ENCODE measurements around the gene MLF2. TPM values are rescaled to one million over a fixed set of nuclear protein-coding genes. Genes with fewer than 3 reads are reported as not detected.

Gene MLF2
- total and polyA plus RNA-seq, 9 of the 15 experiments (the other 6 are each of a cell fraction or from before 2014, with no cell fraction given): 11.4 to 190 (median 139) TPM

DNA sequence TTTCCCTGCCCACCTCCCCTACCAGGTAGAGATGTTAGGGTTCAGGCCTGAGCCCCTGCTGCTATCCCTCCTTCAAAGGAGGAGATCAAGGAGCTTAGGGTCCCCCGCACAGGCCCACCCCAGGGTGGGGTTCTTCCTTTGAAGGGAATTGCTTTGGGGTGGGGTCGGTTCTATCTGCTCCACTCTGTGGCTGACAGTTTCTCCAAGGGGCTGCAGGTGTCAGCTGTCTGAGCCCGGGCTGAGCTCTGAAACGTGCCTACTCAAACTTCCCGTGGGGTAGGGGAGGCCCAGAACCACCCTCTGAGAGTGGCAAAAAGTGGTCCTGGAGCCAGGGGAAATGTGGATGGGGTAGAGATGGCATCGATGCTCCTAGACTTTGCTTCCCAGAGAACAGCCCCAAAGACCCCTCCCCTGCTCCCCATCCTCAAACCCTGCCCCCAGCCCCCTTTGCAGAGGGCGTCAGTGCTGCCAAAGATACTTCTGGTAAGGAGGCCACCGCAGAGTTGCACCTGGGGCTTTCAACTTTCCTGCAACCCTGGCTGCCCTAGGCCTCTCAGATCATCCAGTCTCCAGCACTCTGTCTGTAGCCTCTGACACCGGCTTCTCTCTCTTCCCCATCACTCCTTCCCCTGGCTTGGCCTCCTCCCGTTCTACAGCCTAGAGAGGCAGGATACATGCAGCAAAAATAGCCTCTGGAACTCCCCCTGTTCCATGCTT is 30.1 kb upstream of the MLF2 start:
- CTCF ChIA-PET (ENCODE audit: low intra/inter-chr PET ratio): no interaction called here
- DNase-seq (ENCODE audit: extremely low read depth in 1 of 4, low spot score in 3 of 4) (no peak), FAIRE-seq (no peak), ATAC-seq (no peak)
- no peaks in the 10 kb centered on the region for H3K79me2 ChIP-seq (ENCODE audit: control insufficient read depth, insufficient read depth, low read length)
- H3K9ac ChIP-seq (ENCODE audit: insufficient read depth in 1 of 2, low read depth in 2 of 2, low read length in 2 of 2): peak overlapping the region in 1 of 2 experiments; percentile 33; a peak in 1 of 4 replicates
- POLR2A ChIA-PET: interaction anchor here (1.7 kb wide), 1 partner anchor 19 kb away, joined by 4 read pairs; no protein-coding TSS in a partner anchor
- H2AFZ ChIP-seq (ENCODE audit: low read depth, low read length): peak overlapping the region; percentile 68
- 59% methylated on average over 5 of the region's 10 CpGs for WGBS (ENCODE audit: insufficient coverage, low coverage, missing lambda C conversion rate)
- no peaks in the 10 kb centered on the region for H3K9me1 ChIP-seq (ENCODE audit: control insufficient read depth, insufficient read depth, low read length)
- H3K4me2 ChIP-seq (ENCODE audit: insufficient read depth, low read length): no peak overlapping the region
- no TSS peak for BruUV-seq (replicated peaks)
- H3K4me1 ChIP-seq (replicated peaks in 1 of 2; ENCODE audit: control insufficient read depth in 2 of 2, insufficient read depth in 2 of 2, low read length in 2 of 2): peaks cover 9 to 13% of the 10 kb centered on the region in 2 experiments; a peak in 4 of 5 replicates
- no peaks in the 10 kb centered on the region for H4K20me1 ChIP-seq (replicated peaks; ENCODE audit: control insufficient read depth, insufficient read depth, low read length)
- no peaks in the 10 kb centered on the region for H3K27me3 ChIP-seq (ENCODE audit: control insufficient read depth in 2 of 2, insufficient read depth in 2 of 2, low read length in 2 of 2)
- H3K9me3 ChIP-seq (replicated peaks; ENCODE audit: control insufficient read depth, insufficient read depth, low read depth, low read length): no peaks in the 10 kb centered on the region
- H3K27ac ChIP-seq (ENCODE audit: extremely low read depth, low read depth, low read length): no peak overlapping the region
- H3K4me3 ChIP-seq: no peak overlapping the region
- in situ Hi-C loops (cut with MboI): no loop called here
- no peaks in the 10 kb centered on the region for H3K36me3 ChIP-seq (ENCODE audit: control insufficient read depth, insufficient read depth, low read length)
- intact Hi-C loops (cut with micrococcal nuclease): no loop called here
- TF ChIP-seq, protein P1, sequence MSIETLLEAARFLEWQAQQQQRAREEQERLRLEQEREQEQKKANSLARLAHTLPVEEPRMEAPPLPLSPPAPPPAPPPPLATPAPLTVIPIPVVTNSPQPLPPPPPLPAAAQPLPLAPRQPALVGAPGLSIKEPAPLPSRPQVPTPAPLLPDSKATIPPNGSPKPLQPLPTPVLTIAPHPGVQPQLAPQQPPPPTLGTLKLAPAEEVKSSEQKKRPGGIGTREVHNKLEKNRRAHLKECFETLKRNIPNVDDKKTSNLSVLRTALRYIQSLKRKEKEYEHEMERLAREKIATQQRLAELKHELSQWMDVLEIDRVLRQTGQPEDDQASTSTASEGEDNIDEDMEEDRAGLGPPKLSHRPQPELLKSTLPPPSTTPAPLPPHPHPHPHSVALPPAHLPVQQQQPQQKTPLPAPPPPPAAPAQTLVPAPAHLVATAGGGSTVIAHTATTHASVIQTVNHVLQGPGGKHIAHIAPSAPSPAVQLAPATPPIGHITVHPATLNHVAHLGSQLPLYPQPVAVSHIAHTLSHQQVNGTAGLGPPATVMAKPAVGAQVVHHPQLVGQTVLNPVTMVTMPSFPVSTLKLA (conservative IDR thresholded peaks at IDR 0.05): no peak
- TF ChIP-seq ZNF212 (CRISPR knock-in tag; IDR thresholded peaks at IDR 0.05) (no peak), MED1 (CRISPR knock-in tag; IDR thresholded peaks at IDR 0.05; ENCODE audit: borderline replicate concordance) (no peak), RAD21 (CRISPR knock-in tag; conservative IDR thresholded peaks at IDR 0.05 in 1 of 2, IDR thresholded peaks at IDR 0.05 in 1 of 2) (no peak), RBM25 (IDR thresholded peaks at IDR 0.05; ENCODE audit: low read depth, low read length, severe bottlenecking) (no peak), SIX5 (IDR thresholded peaks at IDR 0.05; ENCODE audit: borderline replicate concordance in 1 of 2, insufficient read depth in 1 of 2, low read depth in 1 of 2, low read length in 2 of 2) (no peak), HDAC6 (IDR thresholded peaks at IDR 0.05; ENCODE audit: low read depth, low read length) (no peak), XRCC3 (IDR thresholded peaks at IDR 0.05) (no peak), CEBPB (tag; IDR thresholded peaks at IDR 0.05) (no peak), NUFIP1 (IDR thresholded peaks at IDR 0.05; ENCODE audit: partially characterized antibody) (no peak), ELF1 (tag; IDR thresholded peaks at IDR 0.05) (no peak)
- TF ChIP-seq, protein P2, sequence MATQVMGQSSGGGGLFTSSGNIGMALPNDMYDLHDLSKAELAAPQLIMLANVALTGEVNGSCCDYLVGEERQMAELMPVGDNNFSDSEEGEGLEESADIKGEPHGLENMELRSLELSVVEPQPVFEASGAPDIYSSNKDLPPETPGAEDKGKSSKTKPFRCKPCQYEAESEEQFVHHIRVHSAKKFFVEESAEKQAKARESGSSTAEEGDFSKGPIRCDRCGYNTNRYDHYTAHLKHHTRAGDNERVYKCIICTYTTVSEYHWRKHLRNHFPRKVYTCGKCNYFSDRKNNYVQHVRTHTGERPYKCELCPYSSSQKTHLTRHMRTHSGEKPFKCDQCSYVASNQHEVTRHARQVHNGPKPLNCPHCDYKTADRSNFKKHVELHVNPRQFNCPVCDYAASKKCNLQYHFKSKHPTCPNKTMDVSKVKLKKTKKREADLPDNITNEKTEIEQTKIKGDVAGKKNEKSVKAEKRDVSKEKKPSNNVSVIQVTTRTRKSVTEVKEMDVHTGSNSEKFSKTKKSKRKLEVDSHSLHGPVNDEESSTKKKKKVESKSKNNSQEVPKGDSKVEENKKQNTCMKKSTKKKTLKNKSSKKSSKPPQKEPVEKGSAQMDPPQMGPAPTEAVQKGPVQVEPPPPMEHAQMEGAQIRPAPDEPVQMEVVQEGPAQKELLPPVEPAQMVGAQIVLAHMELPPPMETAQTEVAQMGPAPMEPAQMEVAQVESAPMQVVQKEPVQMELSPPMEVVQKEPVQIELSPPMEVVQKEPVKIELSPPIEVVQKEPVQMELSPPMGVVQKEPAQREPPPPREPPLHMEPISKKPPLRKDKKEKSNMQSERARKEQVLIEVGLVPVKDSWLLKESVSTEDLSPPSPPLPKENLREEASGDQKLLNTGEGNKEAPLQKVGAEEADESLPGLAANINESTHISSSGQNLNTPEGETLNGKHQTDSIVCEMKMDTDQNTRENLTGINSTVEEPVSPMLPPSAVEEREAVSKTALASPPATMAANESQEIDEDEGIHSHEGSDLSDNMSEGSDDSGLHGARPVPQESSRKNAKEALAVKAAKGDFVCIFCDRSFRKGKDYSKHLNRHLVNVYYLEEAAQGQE (IDR thresholded peaks at IDR 0.05; ENCODE audit: borderline replicate concordance): no peak
- TF ChIP-seq, protein P2 (CRISPR knock-in tag; IDR thresholded peaks at IDR 0.05; ENCODE audit: low read depth): no peak

Measured in K562 (cell line).